Measurements from ENCODE around the gene APH1B. TPM values are rescaled to one million over a fixed set of nuclear protein-coding genes. Genes with fewer than 3 reads are reported as not detected.

Gene APH1B
- total RNA-seq, 1 experiment from 2014 or later: 20.9 TPM

- H4K8ac ChIP-seq (replicated peaks; ENCODE audit: insufficient read length, low read depth, low read length): no peak overlapping the region
- no peak overlapping the region for H4K5ac ChIP-seq (ENCODE audit: insufficient read length, low read depth, low read length)
- peak overlapping the region in 2 of 3 experiments; percentile 58 to 74; a peak in 5 of 7 replicates for H3K27ac Mint-ChIP-seq
- peaks cover 5% of the 10 kb centered on the region for H3K79me1 ChIP-seq (ENCODE audit: insufficient read depth, low read depth, low read length, poor library complexity, severe bottlenecking)
- WGBS (ENCODE audit: extremely low coverage, insufficient read length, low lambda C conversion rate): no CpG with 5 or more reads among the region's 2 CpGs
- H2BK12ac ChIP-seq (ENCODE audit: insufficient read length, low read depth, low read length): no peak overlapping the region
- H3K27ac ChIP-seq (ENCODE audit: insufficient read length, low read depth, low read length): no peak overlapping the region
- H2BK15ac ChIP-seq (ENCODE audit: low read depth, low read length): no peak overlapping the region
- no peak overlapping the region for H3K14ac ChIP-seq (ENCODE audit: insufficient read depth, low read length)
- no peak overlapping the region for H3K4me2 ChIP-seq (ENCODE audit: insufficient read depth, insufficient read length, low read length)
- no peaks in the 10 kb centered on the region for H3K4me1 ChIP-seq (ENCODE audit: insufficient read depth, low read length)
- no peak overlapping the region for H3T11ph ChIP-seq (ENCODE audit: low read length)
- H3K4ac ChIP-seq (ENCODE audit: low read depth, low read length): no peak overlapping the region
- H2AK5ac ChIP-seq (ENCODE audit: insufficient read length, low read length): no peak overlapping the region
- no peak for DNase-seq
- no peaks in the 10 kb centered on the region for H3K27me3 ChIP-seq (ENCODE audit: insufficient read depth, low read length)
- no peak overlapping the region for H2BK5ac ChIP-seq (ENCODE audit: insufficient read length, low read length)
- H3K23ac ChIP-seq (ENCODE audit: insufficient read length, low read depth, low read length): no peak overlapping the region
- no peak overlapping the region for H2BK20ac ChIP-seq (ENCODE audit: low read depth, low read length, poor library complexity, severe bottlenecking)
- H3K79me2 ChIP-seq (ENCODE audit: insufficient read depth, low read length): no peaks in the 10 kb centered on the region
- H3K18ac ChIP-seq (ENCODE audit: insufficient read length, low read depth, low read length): no peak overlapping the region
- peaks cover 9 to 15% of the 10 kb centered on the region in 2 experiments for H3K4me1 Mint-ChIP-seq
- no peaks in the 10 kb centered on the region for H3K9me3 Mint-ChIP-seq
- no peak overlapping the region for H3K56ac ChIP-seq (ENCODE audit: insufficient read length, low read depth, low read length)
- H3K9ac ChIP-seq (ENCODE audit: extremely low read depth, insufficient read length, low read length): no peak overlapping the region
- no peaks in the 10 kb centered on the region for H3K27me3 Mint-ChIP-seq (ENCODE audit: low read depth)
- no peaks in the 10 kb centered on the region for H4K20me1 ChIP-seq (ENCODE audit: control insufficient read depth, insufficient read depth, insufficient read length)
- TF ChIP-seq CTCF (conservative IDR thresholded peaks at IDR 0.05): no peak
- H3K23me2 ChIP-seq (ENCODE audit: insufficient read length, low read depth, low read length, poor library complexity, severe bottlenecking): no peaks in the 10 kb centered on the region
- H2BK120ac ChIP-seq (ENCODE audit: low read depth, low read length, poor library complexity, severe bottlenecking): no peak overlapping the region
- H2AFZ ChIP-seq (ENCODE audit: low read length): no peak overlapping the region
- no peaks in the 10 kb centered on the region for H3K36me3 Mint-ChIP-seq (ENCODE audit: insufficient read depth in 1 of 3, low read depth in 3 of 3)
- H4K91ac ChIP-seq (ENCODE audit: insufficient read length, low read depth, low read length): no peak overlapping the region
- no peak overlapping the region for H3K4me3 Mint-ChIP-seq
- no peaks in the 10 kb centered on the region for H3K9me3 ChIP-seq (ENCODE audit: control insufficient read depth, low read depth, low read length)
Observed at GRCh38 chr15:63227689-63228088, 49.7 kb upstream of the APH1B start.
